Erythroblast (primary cell): ENCODE data around the gene MED27.

ENCODE experiments used
- GATA1 ChIP-seq: IDR thresholded peaks from 2 replicates; pipeline ENCODE4 v1.6.1; 2011; ENCODE audit warnings: low read depth, mild to moderate bottlenecking, control low read depth, low read length, moderate library complexity
- POLR2A ChIP-seq: IDR thresholded peaks from 2 replicates; pipeline ENCODE4 v1.6.1; 2011; ENCODE audit warnings: mild to moderate bottlenecking, low read length

- TF ChIP-seq POLR2A, result no peak
- no peak for TF ChIP-seq GATA1
Measured at GRCh38 chr9:131977109-131977838, 102.4 kb downstream of the MED27 start.
